WTC11 (cell line): ENCODE measurements around the gene GMEB2.

Experiments used
- NFYB ChIP-seq: sonication (generic); formaldehyde crosslinking; conservative IDR thresholded peaks from 2 replicates; pipeline ENCODE4 v1.8.0; 2022; ENCODE audit warnings: low read depth, missing genetic modification reagents
- USF2 ChIP-seq: sonication (generic); formaldehyde crosslinking; IDR thresholded peaks from 2 replicates; pipeline ENCODE4 v1.8.1; 2023; ENCODE audit warnings: mild to moderate bottlenecking, missing genetic modification reagents, moderate library complexity

- TF ChIP-seq USF2 (CRISPR knock-in tag) (no peak), NFYB (CRISPR knock-in tag) (no peak)
Observed at GRCh38 chr20:63599396-63600050, 27.4 kb downstream of the GMEB2 start.
